Nephron (organoid): ENCODE measurements around the gene LIG1.

Experiments used
- H3K27ac Mint-ChIP-seq, 3 experiments: 2 replicates each; pipeline ENCODE4 v1.8.0; 2020; ENCODE audit warnings: mixed read lengths in 3 of 3, mild to moderate bottlenecking in 2 of 3, moderate library complexity in 1 of 3
- H3K27me3 Mint-ChIP-seq: 2 replicates; pipeline ENCODE4 v1.8.0; 2021; ENCODE audit warnings: low read depth, mild to moderate bottlenecking, moderate library complexity, mixed read lengths
- H3K36me3 Mint-ChIP-seq: 2 replicates; pipeline ENCODE4 v1.8.0; 2020; ENCODE audit warnings: low read depth, mixed read lengths
- H3K4me1 Mint-ChIP-seq: 2 replicates; pipeline ENCODE4 v1.8.0; 2020; ENCODE audit warnings: mixed read lengths
- H3K4me3 Mint-ChIP-seq, 3 experiments: 2 replicates each; pipeline ENCODE4 v1.8.0; 2020; ENCODE audit warnings: mild to moderate bottlenecking in 3 of 3, mixed read lengths in 3 of 3, moderate library complexity in 2 of 3
- H3K9me3 Mint-ChIP-seq: 2 replicates; pipeline ENCODE4 v1.8.0; 2020; ENCODE audit warnings: mixed read lengths
- TF ChIP-seq, protein P1 (sequence below), 3 experiments: fragments of 200-600 bp; sonication (generic); IDR thresholded peaks; one replicate each; pipeline ENCODE4 v1.5.0; 2021; ENCODE audit warnings: antibody characterized with exemption in 3 of 3; ENCODE audit not compliant: unreplicated experiment in 3 of 3

Gene LIG1

DNA sequence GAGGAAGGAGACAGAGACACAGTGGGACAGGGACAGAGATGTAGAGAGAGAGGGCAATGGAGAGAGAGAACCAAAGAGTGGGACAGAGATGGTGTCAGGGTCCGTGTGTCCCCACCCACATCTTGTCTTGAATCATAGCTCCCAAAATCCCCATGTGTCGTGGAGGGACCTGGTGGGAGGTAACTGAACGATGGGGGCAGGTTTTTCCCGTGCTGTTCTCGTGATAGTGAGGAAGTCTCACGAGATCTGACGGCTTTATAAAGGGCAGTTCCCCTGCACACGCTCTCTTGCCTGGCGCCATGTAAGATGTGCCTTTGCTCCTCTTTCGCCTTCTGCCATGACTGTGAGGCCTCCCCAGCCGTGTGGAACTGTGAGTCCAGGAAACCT is 52.0 kb downstream of the LIG1 start:
- Mint-ChIP-seq H3K36me3 (peaks cover 42% of the 10 kb centered on the region), H3K4me3 (no peak overlapping the region), H3K27me3 (no peaks in the 10 kb centered on the region), H3K27ac (no peak overlapping the region), H3K9me3 (no peaks in the 10 kb centered on the region), H3K4me1 (peaks cover 6% of the 10 kb centered on the region)
- TF ChIP-seq, protein P1, sequence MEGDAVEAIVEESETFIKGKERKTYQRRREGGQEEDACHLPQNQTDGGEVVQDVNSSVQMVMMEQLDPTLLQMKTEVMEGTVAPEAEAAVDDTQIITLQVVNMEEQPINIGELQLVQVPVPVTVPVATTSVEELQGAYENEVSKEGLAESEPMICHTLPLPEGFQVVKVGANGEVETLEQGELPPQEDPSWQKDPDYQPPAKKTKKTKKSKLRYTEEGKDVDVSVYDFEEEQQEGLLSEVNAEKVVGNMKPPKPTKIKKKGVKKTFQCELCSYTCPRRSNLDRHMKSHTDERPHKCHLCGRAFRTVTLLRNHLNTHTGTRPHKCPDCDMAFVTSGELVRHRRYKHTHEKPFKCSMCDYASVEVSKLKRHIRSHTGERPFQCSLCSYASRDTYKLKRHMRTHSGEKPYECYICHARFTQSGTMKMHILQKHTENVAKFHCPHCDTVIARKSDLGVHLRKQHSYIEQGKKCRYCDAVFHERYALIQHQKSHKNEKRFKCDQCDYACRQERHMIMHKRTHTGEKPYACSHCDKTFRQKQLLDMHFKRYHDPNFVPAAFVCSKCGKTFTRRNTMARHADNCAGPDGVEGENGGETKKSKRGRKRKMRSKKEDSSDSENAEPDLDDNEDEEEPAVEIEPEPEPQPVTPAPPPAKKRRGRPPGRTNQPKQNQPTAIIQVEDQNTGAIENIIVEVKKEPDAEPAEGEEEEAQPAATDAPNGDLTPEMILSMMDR (IDR thresholded peaks at IDR 0.05; ENCODE audit: unreplicated experiment in 3 of 3): no peak

DNA sequence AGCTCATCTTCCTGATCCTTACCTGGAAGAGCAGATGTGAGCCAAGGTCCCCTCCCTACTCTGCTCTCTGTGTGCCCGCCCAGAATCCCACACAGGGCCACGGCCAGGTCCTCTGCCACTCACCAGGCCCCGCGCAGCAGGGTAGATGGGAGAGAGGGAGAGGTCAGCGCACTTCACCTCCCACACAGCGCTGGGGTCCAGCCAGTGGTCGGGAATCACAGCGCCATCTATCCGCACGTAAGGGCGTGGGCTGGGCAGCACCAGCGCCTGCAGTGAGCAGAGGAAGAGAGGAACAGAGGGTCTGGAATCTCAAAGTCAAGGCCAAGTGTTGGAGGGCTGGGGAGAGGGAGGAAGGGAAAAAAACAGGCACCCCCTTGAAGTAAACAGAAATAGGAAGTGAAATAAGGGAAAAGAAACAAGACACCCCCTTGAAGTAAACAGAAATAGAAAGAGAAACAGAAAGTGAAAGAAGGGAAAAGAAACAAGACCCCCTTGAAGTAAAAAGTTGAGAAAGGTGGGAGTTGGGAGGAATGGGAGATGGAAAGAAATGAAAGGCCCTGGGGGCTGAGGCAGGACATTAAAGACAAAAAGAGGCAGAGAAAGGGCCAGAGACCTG is 52.5 kb downstream of the LIG1 start:
- no peaks in the 10 kb centered on the region for H3K9me3 Mint-ChIP-seq
- no peak overlapping the region for H3K4me3 Mint-ChIP-seq
- TF ChIP-seq, protein P1 (IDR thresholded peaks at IDR 0.05; ENCODE audit: unreplicated experiment in 3 of 3): no peak
- peaks cover 6% of the 10 kb centered on the region for H3K4me1 Mint-ChIP-seq
- H3K36me3 Mint-ChIP-seq: peaks cover 38% of the 10 kb centered on the region
- H3K27ac Mint-ChIP-seq: no peak overlapping the region
- no peaks in the 10 kb centered on the region for H3K27me3 Mint-ChIP-seq

DNA sequence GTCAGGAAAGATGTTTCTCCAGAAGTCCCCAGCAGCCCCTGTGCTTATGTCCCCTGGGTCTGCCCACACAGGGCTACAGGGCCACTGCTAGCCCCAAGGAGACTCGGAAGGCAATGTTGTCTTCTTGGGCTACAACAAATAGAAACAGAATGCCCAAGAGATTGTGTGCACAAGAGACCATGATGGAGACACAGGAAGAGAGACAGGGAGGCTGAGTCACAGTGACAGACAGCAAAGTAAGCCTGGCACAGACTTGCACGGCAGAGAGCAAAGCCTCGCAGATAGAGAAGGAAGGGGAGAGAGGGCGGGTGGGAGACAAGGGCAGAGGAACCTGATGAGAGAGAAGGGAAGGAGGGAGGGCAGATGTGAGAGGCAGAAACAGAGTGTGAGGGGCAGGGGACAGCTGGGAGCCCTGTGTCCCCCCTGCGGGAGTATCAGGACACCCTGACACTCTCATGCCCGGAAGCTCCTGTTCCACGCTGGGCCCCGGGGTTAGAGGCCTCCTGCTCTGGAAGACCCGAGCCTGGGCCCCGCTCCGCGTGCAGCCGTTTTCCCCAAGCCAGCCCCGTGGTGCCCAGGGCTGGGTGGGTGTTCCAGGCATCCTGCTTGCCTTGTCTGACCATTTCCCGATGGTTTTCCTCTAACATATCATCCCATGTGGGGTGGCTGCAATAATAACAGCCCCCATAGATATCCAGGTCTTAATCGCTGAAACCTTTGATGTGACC is 56.8 kb downstream of the LIG1 start:
- Mint-ChIP-seq H3K4me1 (peaks cover 12% of the 10 kb centered on the region), H3K27me3 (peaks cover 5% of the 10 kb centered on the region), H3K9me3 (no peaks in the 10 kb centered on the region), H3K4me3 (no peak overlapping the region), H3K27ac (no peak overlapping the region), H3K36me3 (peaks cover 16% of the 10 kb centered on the region)
- TF ChIP-seq, protein P1 (IDR thresholded peaks at IDR 0.05; ENCODE audit: unreplicated experiment in 3 of 3): no peak

DNA sequence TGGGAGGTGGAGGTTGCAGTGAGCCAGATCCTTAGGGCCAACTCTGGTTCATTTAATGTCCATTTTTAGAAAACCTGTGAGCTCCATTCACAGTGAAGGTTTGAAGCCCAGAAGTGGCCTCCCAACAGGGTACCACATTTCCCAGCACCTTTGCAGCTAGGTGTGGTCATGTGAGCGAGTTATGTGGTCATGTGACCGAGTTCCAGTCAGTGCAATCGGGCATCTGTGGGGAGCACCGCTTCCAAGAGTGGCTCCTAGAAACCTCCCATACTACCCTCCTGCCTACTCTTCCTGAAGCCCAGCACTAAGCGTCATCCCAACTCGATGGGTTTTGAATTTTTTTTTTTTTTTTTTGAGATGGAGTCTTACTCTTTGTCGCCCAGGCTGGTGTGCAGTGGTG is 58.9 kb downstream of the LIG1 start:
- Mint-ChIP-seq H3K27ac (no peak overlapping the region), H3K4me3 (no peak overlapping the region), H3K9me3 (no peaks in the 10 kb centered on the region), H3K4me1 (peaks cover 12% of the 10 kb centered on the region), H3K27me3 (peaks cover 11% of the 10 kb centered on the region), H3K36me3 (peaks cover 4% of the 10 kb centered on the region)
- TF ChIP-seq, protein P1 (IDR thresholded peaks at IDR 0.05; ENCODE audit: unreplicated experiment in 3 of 3): no peak

DNA sequence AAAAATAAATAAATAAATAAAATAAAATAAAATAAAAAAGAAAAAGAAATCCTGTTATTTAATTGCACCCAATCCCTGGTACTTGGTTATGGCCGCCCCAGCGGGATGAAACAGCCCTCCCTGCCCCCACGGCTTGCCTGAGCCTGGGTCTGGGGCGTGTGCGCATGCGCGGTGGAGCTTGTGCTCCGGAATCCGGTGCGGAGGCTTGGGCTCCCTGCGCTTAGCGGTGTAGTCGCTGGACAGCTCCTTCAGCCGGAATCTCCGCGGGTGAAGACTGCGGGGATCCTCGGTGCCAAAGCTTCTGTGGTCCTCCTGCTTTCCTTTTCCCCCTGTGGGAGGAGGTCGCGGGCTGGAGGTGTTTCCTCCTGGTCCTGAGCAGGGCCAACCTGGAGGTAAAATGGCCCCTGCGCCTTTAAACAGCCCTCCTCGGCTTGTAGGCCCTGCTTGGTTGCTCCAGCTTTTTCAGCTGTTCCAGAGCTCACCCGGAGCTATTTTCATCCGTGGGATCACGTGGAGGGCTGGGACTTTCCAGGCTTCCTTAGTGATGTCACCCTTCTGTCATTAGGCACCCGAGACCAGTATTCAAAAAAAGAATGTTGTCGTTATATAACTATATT is 59.7 kb downstream of the LIG1 start, which contains the start of gene PLA2G4C:
TSS of gene PLA2G4C (minus strand) at position 468 of the 617 bp plus-strand sequence. CDS start 4,288 bp downstream, outside the sequence.
- Mint-ChIP-seq H3K27me3 (peaks cover 13% of the 10 kb centered on the region), H3K4me1 (peaks cover 12% of the 10 kb centered on the region), H3K27ac (peak within 1 kb of the TSS; percentile 78 to 95 (median 86)), H3K36me3 (peaks cover 4% of the 10 kb centered on the region), H3K4me3 (peak within 1 kb of the TSS; percentile 74 to 89 (median 81)), H3K9me3 (no peaks in the 10 kb centered on the region)
- TF ChIP-seq, protein P1 (IDR thresholded peaks at IDR 0.05; ENCODE audit: unreplicated experiment in 3 of 3): no peak
